Stomach (tissue), 4 donors: ENCODE results near the gene VEZF1.

Source experiments
- CTCF ChIP-seq, 7 experiments: fragments of 450-650 bp in 4 of 7; fragments of 200-600 bp in 3 of 7; sonication (generic) in 3 of 7; IDR thresholded peaks; one replicate each; pipeline ENCODE4 v1.5.1; 2016 to 2019; ENCODE audit warnings: antibody characterized with exemption in 7 of 7, control low read depth in 2 of 7, mild to moderate bottlenecking in 1 of 7
- EP300 ChIP-seq: sonication (generic); formaldehyde crosslinking; IDR thresholded peaks from one replicate; pipeline ENCODE4 v1.6.1; 2017; ENCODE audit warnings: antibody characterized with exemption
- POLR2A ChIP-seq, 4 donors: fragments of 450-650 bp; IDR thresholded peaks; one replicate each; pipeline ENCODE4 v1.6.1; 2016; ENCODE audit warnings: antibody characterized with exemption in 4 of 4, control low read depth in 2 of 4, mild to moderate bottlenecking in 1 of 4, moderate library complexity in 1 of 4

- TF ChIP-seq CTCF (IDR thresholded peaks at IDR 0.05) (no peak), POLR2A (IDR thresholded peaks at IDR 0.05) (no peak), EP300 (no peak)
Measured at GRCh38 chr17:57925361-57925990, 62.6 kb downstream of the VEZF1 start.
